GM18520 (cell line): ENCODE data around the gene SMIM45.

Source experiments
- ATAC-seq: cut with Tn5 transposase; IDR thresholded peaks from one replicate; pipeline ENCODE4 v1.9.1; 2021; ENCODE audit not compliant: unreplicated experiment

SMIM45 gene

DNA sequence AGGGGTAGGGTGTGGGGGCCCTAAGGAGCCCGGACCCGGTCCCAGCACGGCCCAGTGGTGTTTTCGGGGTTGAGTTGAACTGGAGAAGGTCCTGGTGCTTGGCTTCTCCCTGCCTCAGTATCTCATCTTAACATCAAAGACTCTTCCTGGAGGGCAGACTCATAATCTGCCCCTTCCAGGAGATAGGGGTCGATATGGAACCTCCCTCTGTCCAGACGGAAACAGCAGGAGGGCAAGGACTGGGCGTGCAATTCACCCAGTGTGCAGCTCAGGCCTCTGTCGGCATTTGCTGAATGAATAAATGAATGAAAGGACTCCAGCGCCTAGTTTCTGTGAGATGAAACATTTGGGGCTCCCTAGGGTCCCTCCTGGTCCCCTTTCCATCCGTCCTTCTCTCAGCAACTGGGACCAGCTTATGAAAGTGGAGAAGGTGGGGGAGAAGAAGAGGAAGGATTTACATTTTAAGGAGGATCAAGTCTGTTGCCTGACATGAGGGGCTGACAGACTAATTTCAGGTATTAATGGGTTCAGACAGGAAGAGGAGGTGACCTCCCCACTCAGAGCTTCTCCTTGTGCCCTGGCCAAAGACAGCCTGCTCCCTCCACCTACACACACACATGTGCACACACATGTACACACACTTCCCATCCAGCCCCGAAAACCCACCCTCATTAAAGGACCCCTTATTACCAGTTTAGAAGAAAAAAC, 36.0 kb upstream of the SMIM45 start:
- ATAC-seq: no peak

- no peak for ATAC-seq
These were observed 35.1 kb upstream of the SMIM45 start for GRCh38 chr22:41916745-41917358.

DNA sequence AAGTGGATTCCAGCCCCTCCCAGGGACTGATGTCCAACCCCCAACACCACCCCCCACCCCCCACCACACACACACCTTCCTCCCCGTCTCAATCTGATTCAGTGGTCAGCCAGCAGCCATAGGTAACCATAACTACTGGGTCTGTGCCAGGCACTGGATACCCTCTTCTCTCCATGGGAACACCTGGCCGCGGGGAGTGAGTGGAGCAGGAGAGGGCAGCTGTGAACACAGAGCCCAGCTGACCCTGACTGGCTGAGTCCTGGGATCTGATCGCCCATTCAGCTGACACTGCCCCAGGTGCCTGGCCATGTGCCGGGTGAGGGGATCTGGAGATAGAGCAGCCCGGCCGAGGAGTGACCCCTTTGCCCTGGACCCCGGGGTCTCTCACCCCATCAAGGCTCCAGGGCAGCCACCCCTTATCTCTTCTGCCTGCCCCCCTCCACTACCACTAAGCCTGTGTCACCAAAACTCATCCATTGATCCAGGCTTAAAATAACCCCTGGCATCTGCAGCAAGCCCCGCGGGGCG, 34.5 kb upstream of the SMIM45 start:
- ATAC-seq: no peak

GRCh38 chr22:41917903-41918791, 33.8 kb upstream of the SMIM45 start:
- ATAC-seq: no peak

DNA sequence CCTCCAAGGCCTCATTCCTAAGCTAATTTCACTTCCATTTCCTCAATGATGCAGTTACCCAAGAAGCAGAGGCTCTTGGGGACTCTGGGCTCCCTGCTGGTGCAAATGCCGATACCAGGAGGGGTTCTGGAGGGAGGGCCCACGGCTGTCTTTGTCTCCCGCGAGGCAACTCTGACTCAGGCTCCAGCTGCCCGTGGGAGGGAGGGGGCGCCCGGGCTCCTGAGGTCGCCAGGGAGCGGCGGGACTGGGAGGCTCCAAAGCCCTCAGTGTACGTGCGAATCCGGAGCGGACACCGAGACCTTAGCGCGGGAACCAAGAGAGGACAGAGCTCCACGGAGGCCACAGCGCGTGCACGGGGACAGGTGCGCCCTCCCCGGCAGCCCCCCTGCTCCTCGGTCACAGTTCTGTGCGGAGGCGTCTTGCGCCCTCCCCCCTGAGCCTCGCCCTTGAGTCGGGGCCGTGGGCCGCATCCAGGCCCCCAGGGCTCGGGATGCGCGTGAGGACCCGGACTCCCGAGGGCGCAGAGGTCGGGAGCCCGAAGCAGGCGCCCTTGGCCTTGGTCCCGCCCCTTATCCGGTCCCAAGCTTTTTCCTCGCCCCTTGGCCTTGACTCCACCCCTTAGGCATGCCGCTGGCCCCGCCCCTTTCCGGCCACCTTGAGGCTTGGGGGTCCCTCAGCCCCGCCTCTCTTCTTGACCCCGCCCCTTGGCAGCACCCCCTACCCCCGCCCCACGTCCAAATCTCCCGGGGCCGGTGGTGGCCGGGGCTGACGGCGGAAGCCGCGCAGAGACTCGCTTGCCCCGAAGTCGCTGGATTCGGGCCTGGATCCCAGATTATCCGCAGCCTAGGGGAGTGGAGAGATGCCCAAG, 32.4 kb upstream of the SMIM45 start:
- ATAC-seq: peak; percentile 30

- ATAC-seq: peak; percentile 7
These were observed 31.5 kb upstream of the SMIM45 start for GRCh38 chr22:41920271-41920976.

DNA sequence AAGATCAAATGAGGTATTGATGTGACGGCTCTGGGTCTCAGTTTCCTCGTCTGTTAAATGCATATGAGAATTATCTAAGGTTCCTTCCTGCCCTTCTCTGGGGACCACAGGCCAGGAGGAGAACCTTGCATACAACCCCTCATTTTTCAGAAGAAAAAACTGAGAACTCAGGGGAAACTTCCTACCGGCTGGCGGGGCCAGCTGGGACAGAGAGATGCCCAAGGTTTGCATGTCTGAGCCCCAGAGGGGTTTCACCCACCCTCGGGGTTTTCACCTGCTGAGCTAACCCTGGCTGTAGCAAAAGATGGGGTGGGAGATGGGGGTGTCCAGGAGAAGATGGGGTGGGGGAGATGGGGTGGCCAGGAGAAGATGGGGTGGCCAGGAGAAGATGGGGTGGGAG, 29.6 kb upstream of the SMIM45 start:
- ATAC-seq: no peak

DNA sequence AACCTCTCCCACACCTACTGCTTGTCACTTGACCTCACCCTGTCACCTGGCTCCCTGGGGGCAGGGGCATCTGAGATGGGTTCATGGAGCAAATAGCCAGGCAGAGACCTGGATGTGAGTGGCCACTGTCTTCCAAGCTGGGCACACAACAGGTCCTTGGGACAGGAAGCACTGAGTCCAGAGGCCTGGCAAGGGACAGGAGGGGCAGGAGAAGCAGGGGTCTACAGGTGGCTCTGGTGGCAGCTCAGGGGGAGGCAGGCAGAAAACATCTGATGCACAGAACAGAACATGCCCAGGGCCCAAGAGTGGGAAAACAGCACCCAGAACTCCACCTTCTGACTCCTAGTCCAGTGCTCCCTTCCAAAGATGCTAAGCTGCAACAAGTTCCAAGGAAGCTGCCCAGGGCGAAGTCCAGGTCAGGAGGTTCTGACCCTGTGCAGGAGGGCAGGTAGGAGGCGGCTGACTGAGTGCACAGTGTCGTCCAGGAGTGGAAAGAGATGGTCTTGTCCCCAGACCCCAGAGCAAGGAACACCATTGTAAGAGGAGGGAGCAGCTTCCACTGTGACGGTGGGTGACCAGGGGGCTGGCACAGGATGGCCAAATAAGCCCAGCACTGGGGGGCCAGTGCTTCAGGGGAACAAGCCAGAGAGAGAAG, 28.9 kb upstream of the SMIM45 start:
- ATAC-seq: no peak

GRCh38 chr22:41923595-41924276, 28.2 kb upstream of the SMIM45 start:
- no peak for ATAC-seq

GRCh38 chr22:41925783-41926460, 26.0 kb upstream of the SMIM45 start:
- ATAC-seq: peak; percentile 39

DNA sequence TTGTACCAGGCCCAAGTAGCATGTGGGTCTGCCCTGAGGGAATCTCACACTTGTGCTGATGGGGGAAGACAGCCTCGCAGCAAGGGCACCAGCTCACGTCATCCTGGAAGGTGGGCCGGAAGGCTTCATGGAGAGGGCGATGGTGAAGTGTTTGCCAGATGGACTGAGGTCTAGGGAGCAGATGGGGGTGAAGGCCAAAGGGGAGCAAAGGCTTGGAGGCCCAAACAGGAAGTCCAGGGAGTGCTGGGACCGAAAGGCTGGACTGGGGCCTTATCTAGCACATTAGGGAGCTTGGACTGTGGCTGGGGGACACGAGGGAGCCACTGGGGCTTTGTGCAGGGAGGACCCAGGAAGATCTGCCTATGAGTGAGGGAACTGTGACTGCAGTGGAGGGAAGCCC, 24.1 kb upstream of the SMIM45 start:
- ATAC-seq: no peak

GRCh38 chr22:41928593-41929417, 23.1 kb upstream of the SMIM45 start:
- ATAC-seq: no peak

GRCh38 chr22:41929418-41929810, 22.5 kb upstream of the SMIM45 start:
- no peak for ATAC-seq

DNA sequence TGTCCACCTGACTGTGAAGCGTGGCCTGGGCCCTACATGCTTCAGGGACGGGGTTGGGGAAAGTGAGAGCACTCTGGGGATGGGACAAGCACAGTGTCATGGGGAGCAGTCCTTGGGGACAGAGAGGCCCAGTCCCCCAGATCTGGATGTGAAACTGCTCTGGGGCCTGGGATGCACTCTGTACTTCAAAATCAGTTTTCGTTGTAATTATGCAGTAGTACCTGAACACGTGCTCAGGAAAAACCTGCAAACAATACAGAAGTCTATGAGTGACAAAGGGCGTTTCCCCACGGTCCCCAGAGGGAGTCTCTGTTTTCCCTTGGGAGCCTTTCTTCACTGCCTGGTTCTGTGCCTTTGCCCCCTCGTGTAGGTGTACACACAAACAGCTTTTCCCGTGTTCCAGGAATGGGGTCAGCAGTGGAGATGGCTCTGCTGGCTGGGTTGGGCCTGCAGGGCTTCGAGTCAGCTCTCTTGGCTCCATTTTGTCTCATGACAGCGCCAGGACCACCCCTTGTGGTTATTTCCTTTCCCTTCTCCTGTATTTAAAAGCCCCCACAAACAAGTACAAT, 20.2 kb upstream of the SMIM45 start:
- ATAC-seq: no peak

GRCh38 chr22:41932353-41932752, 19.6 kb upstream of the SMIM45 start:
- ATAC-seq: no peak

DNA sequence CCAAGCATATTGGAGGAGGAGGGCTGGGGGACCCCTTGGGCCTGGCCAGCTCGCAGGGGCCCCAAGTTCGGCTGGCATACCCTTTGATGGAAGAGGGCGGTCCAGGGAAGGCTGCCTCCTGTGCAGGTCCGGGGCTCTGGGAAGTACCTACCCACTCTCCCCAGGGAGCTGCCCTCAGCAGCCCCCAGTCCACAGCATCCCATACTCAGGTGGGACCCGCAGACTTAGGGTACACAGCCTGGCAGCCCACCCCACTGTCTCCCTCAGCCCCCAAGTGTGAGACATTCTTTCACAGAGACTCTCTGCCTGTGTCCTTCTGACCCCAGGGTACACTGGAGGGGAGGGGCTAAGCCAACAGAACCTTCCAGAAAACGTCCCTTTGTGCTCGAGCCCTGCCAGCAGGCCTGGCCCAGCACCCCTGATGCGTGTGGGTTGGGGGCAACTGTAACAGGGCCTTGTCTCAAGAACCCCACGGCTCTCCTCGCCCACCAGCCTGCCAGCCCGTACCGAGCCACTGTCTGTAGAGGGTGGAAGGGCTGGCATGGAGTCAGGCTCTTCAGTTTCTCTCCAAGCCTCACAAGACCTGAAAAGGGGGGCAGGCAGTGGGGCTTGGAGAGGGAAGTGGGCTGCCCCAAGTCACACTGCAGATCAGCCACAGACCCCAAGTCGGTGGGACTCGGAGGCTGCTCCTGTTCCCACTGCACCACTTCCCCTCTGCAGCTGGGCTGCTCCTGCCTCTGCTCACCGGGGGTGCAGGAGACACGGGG, 18.4 kb upstream of the SMIM45 start:
- ATAC-seq: no peak
